Liver (tissue), 9 donors: ENCODE results near the gene THRB. TPM values are rescaled to one million over a fixed set of nuclear protein-coding genes. Genes with fewer than 3 reads are reported as not detected.

Source experiments
- DNase-seq: peaks from one replicate; pipeline ENCODE4 v3.0.0-alpha.2; 2017; ENCODE audit warnings: low spot score
- H3K27ac ChIP-seq, 2 donors: one replicate each; pipeline ENCODE4 v1.7.0; 2013; ENCODE audit warnings: inconsistent platforms in 2 of 2, low read length in 2 of 2, control low read depth in 1 of 2, low read depth in 1 of 2, mild to moderate bottlenecking in 1 of 2
- H3K27me3 ChIP-seq, 4 donors: one replicate each; pipeline versions ENCODE4 v1.6.1 to v1.7.0; 2013; ENCODE audit warnings: low read length in 3 of 4, inconsistent platforms in 1 of 4, mild to moderate bottlenecking in 1 of 4, moderate library complexity in 1 of 4; ENCODE audit not compliant: control insufficient read depth in 4 of 4, insufficient read depth in 4 of 4
- H3K36me3 ChIP-seq, 4 donors: one replicate each; pipeline versions ENCODE4 v1.6.1 to v1.7.0; 2013; ENCODE audit warnings: low read length in 3 of 4, mild to moderate bottlenecking in 3 of 4, low read depth in 1 of 4, moderate library complexity in 1 of 4; ENCODE audit not compliant: control insufficient read depth in 4 of 4, insufficient read depth in 3 of 4
- H3K4me1 ChIP-seq, 4 donors: one replicate each; pipeline versions ENCODE4 v1.6.1 to v1.7.0; 2013; ENCODE audit warnings: low read length in 3 of 4, mild to moderate bottlenecking in 3 of 4, moderate library complexity in 1 of 4; ENCODE audit not compliant: control insufficient read depth in 4 of 4, insufficient read depth in 4 of 4
- H3K4me3 ChIP-seq, 3 donors: one replicate each; pipeline versions ENCODE4 v1.6.1 to v1.7.0; 2013; ENCODE audit warnings: low read length in 3 of 3, control low read depth in 1 of 3, low read depth in 1 of 3, mild to moderate bottlenecking in 1 of 3
- H3K9ac ChIP-seq, 2 donors: one replicate each; pipeline ENCODE4 v1.7.0; 2013; ENCODE audit warnings: low read length in 2 of 2, mild to moderate bottlenecking in 2 of 2, moderate library complexity in 2 of 2, control low read depth in 1 of 2, low read depth in 1 of 2
- H3K9me3 ChIP-seq, 4 donors: one replicate each; pipeline versions ENCODE4 v1.6.1 to v1.7.0; 2013; ENCODE audit warnings: low read length in 3 of 4; ENCODE audit not compliant: control insufficient read depth in 4 of 4
- ATF3 ChIP-seq: IDR thresholded peaks from 2 replicates; pipeline ENCODE4 v1.6.1; 2016; ENCODE audit warnings: antibody characterized with exemption
- FOXA1 ChIP-seq: IDR thresholded peaks from 2 replicates; pipeline ENCODE4 v1.6.1; 2016; ENCODE audit warnings: antibody characterized with exemption
- HNF4A ChIP-seq, 2 donors: conservative IDR thresholded peaks; 2 replicates each; pipeline ENCODE4 v1.6.1; 2016; ENCODE audit warnings: antibody characterized with exemption in 2 of 2, mild to moderate bottlenecking in 2 of 2
- HNF4G ChIP-seq: IDR thresholded peaks from 2 replicates; pipeline ENCODE4 v1.6.1; 2016; ENCODE audit warnings: antibody characterized with exemption
- JUND ChIP-seq, 2 donors: IDR thresholded peaks; 2 replicates each; pipeline ENCODE4 v1.6.1; 2016; ENCODE audit warnings: antibody characterized with exemption in 2 of 2
- NR2F2 ChIP-seq: IDR thresholded peaks from 2 replicates; pipeline ENCODE4 v1.6.1; 2016; ENCODE audit warnings: antibody characterized with exemption
- RAD21 ChIP-seq, 2 donors: IDR thresholded peaks; 2 replicates each; pipeline ENCODE4 v1.6.1; 2016; ENCODE audit warnings: antibody characterized with exemption in 2 of 2, mild to moderate bottlenecking in 2 of 2
- RXRA ChIP-seq, 2 donors: IDR thresholded peaks; 2 replicates each; pipeline ENCODE4 v1.6.1; 2017 to 2018; ENCODE audit warnings: antibody characterized with exemption in 2 of 2, mild to moderate bottlenecking in 1 of 2
- SP1 ChIP-seq: IDR thresholded peaks from 2 replicates; pipeline ENCODE4 v1.6.1; 2018; ENCODE audit warnings: antibody characterized with exemption, mild to moderate bottlenecking
- TAF1 ChIP-seq: conservative IDR thresholded peaks from 2 replicates; pipeline ENCODE4 v1.6.1; 2016; ENCODE audit warnings: antibody characterized with exemption, mild to moderate bottlenecking
- ZBTB33 ChIP-seq: IDR thresholded peaks from 2 replicates; pipeline ENCODE4 v1.6.1; 2016; ENCODE audit warnings: antibody characterized with exemption
- WGBS: extraction: QIAGEN DNeasy Blood & Tissue Kit; methylation state at CpG from one replicate; pipeline ENCODE4 v1.1.7; 2013; 5-methylcytosine and 5-hydroxymethylcytosine counted together
- polyA plus RNA-seq, 2 donors: library from polyadenylated mRNA; stranded (reverse) in 1 of 2; unstranded in 1 of 2; fragments of 200-250 nt in 1 of 2; fragments of >200 nt in 1 of 2; fragmentation: Nextera tagmentation in 1 of 2; extraction: Ambion mirVana in 1 of 2; gene quantifications; one replicate each; pipeline versions ENCODE4 v1.2.1 to v1.2.3, GENCODE V29; 2013 to 2015
- total RNA-seq, 2 donors: library from RNA; depleted of rRNA; stranded (reverse); fragments of >200 nt; gene quantifications; one replicate each; pipeline ENCODE4 v1.2.3, GENCODE V29; 2014
- donor health status: healthy.
- donor health status: healthy.
- donor health status: healthy.
- donor health status: healthy.
- donor health status: healthy.

The THRB gene
- total and polyA plus RNA-seq, 4 donors: 5.9 to 23.9 (median 9.3) TPM

GRCh38 chr3:24253336-24253735 lies 241.3 kb downstream of the THRB start:
- no peak overlapping the region for H3K27ac ChIP-seq
- H3K9me3 ChIP-seq: no peaks in the 10 kb centered on the region
- 81% methylated on average over 1 of the region's 1 CpG for WGBS
- peaks cover 1 to 8% (median 2%) of the 10 kb centered on the region in 4 donors for H3K4me1 ChIP-seq
- DNase-seq: no peak
- no peak overlapping the region for H3K4me3 ChIP-seq
- TF ChIP-seq ATF3 (no peak), HNF4A (conservative IDR thresholded peaks at IDR 0.05) (peak in 1 of 2 donors; percentile 22), RXRA (IDR thresholded peaks at IDR 0.05) (peak in 1 of 2 donors; percentile 10), RAD21 (IDR thresholded peaks at IDR 0.05) (peak in 1 of 2 donors; percentile 6)
- H3K27me3 ChIP-seq: no peaks in the 10 kb centered on the region
- H3K9ac ChIP-seq: no peak overlapping the region
- H3K36me3 ChIP-seq: peaks cover 0 to 3% (median 0%) of the 10 kb centered on the region in 4 donors

- Histone ChIP-seq H3K36me3 (peaks cover 0 to 3% (median 0%) of the 10 kb centered on the region in 4 donors), H3K9me3 (no peaks in the 10 kb centered on the region), H3K4me1 (peaks cover 3 to 7% (median 3%) of the 10 kb centered on the region in 4 donors), H3K9ac (no peak overlapping the region), H3K27ac (no peak overlapping the region), H3K4me3 (no peak overlapping the region), H3K27me3 (no peaks in the 10 kb centered on the region)
- WGBS: 93% methylated on average over 1 of the region's 1 CpG
- TF ChIP-seq RAD21 (IDR thresholded peaks at IDR 0.05) (no peak), SP1 (no peak), HNF4G (no peak), RXRA (IDR thresholded peaks at IDR 0.05) (no peak), FOXA1 (no peak), ZBTB33 (no peak)
- DNase-seq: no peak
These were observed 245.1 kb downstream of the THRB start for GRCh38 chr3:24249523-24249922.

- TF ChIP-seq JUND (IDR thresholded peaks at IDR 0.05) (no peak), NR2F2 (no peak), TAF1 (no peak), RXRA (IDR thresholded peaks at IDR 0.05) (no peak)
- H3K4me1 ChIP-seq: peaks cover 3 to 8% (median 3%) of the 10 kb centered on the region in 4 donors
- H3K27ac ChIP-seq: no peak overlapping the region
- H3K9ac ChIP-seq: no peak overlapping the region
- no peak for DNase-seq
- peaks cover 0 to 3% (median 0%) of the 10 kb centered on the region in 4 donors for H3K36me3 ChIP-seq
- no peaks in the 10 kb centered on the region for H3K9me3 ChIP-seq
- H3K4me3 ChIP-seq: no peak overlapping the region
- 83% methylated on average over 2 of the region's 2 CpGs for WGBS
- no peaks in the 10 kb centered on the region for H3K27me3 ChIP-seq
These were observed 249.6 kb downstream of the THRB start for GRCh38 chr3:24245056-24245455.

- H3K4me1 ChIP-seq: peaks cover 3 to 8% (median 3%) of the 10 kb centered on the region in 4 donors
- H3K36me3 ChIP-seq: peaks cover 0 to 3% (median 0%) of the 10 kb centered on the region in 4 donors
- no peak overlapping the region for H3K9ac ChIP-seq
- no peak for DNase-seq
- no peaks in the 10 kb centered on the region for H3K27me3 ChIP-seq
- H3K4me3 ChIP-seq: no peak overlapping the region
- TF ChIP-seq TAF1: no peak
- peak; percentile 40 to 45 for TF ChIP-seq HNF4A (conservative IDR thresholded peaks at IDR 0.05)
- TF ChIP-seq RXRA (IDR thresholded peaks at IDR 0.05): peak in 1 of 2 donors; percentile 18
- H3K27ac ChIP-seq: no peak overlapping the region
- H3K9me3 ChIP-seq: no peaks in the 10 kb centered on the region
- 76% methylated on average over 1 of the region's 1 CpG for WGBS
These were observed 250.2 kb downstream of the THRB start for GRCh38 chr3:24244491-24244890.
